Upper lobe of left lung (tissue), 6 donors: Measurements from ENCODE around the gene SCNN1G. TPM values are rescaled to one million over a fixed set of nuclear protein-coding genes. Genes with fewer than 3 reads are reported as not detected.
"Not testable (repeated sequence)": the region's sequence is repeated elsewhere in the genome, so short reads cannot be mapped to it uniquely, and the experiment has no call there.

Source experiments
- ATAC-seq, 2 donors: fragments of 200-7000 bp; cut with Tn5 transposase; one replicate each; pipeline ENCODE4 v1.9.1; 2022; ENCODE audit warnings: mild to moderate bottlenecking in 2 of 2, moderate library complexity in 2 of 2; ENCODE audit not compliant: low FRiP score in 2 of 2
- DNase-seq, 2 donors: peaks; one replicate each; pipeline ENCODE4 v3.0.0-alpha.2; 2019 to 2020
- H3K27ac ChIP-seq, 4 donors: fragments of 200-600 bp; sonication (generic); one replicate each; pipeline ENCODE4 v1.5.1; 2016 to 2019
- H3K27me3 ChIP-seq, 4 donors: fragments of 200-600 bp; sonication (generic); one replicate each; pipeline ENCODE4 v1.5.1; 2017 to 2019
- H3K36me3 ChIP-seq, 4 donors: fragments of 200-600 bp; sonication (generic); one replicate each; pipeline ENCODE4 v1.5.1; 2016 to 2019
- H3K4me1 ChIP-seq, 4 donors: fragments of 200-600 bp; sonication (generic); one replicate each; pipeline ENCODE4 v1.5.1; 2018 to 2019
- H3K4me3 ChIP-seq, 4 donors: fragments of 200-600 bp; sonication (generic); one replicate each; pipeline ENCODE4 v1.5.1; 2017 to 2019; ENCODE audit warnings: mild to moderate bottlenecking in 2 of 4, moderate library complexity in 1 of 4
- H3K9me3 ChIP-seq, 4 donors: fragments of 200-600 bp; sonication (generic); one replicate each; pipeline ENCODE4 v1.5.1; 2018 to 2019
- CTCF ChIP-seq, 6 experiments: fragments of 450-650 bp in 4 of 6; fragments of 200-600 bp in 2 of 6; sonication (generic) in 2 of 6; IDR thresholded peaks; one replicate each; pipeline ENCODE4 v1.5.1; 2016 to 2019; ENCODE audit warnings: antibody characterized with exemption in 6 of 6
- EP300 ChIP-seq, 4 donors: sonication (generic); formaldehyde crosslinking; IDR thresholded peaks; one replicate each; pipeline ENCODE4 v1.5.1; 2017; ENCODE audit warnings: antibody characterized with exemption in 4 of 4, control low read depth in 2 of 4
- POLR2A ChIP-seq, 4 donors: fragments of 450-650 bp; IDR thresholded peaks; one replicate each; pipeline ENCODE4 v1.5.1; 2016 to 2017; ENCODE audit warnings: antibody characterized with exemption in 4 of 4, mild to moderate bottlenecking in 2 of 4
- POLR2AphosphoS5 ChIP-seq, 2 donors: sonication (generic); formaldehyde crosslinking; IDR thresholded peaks; one replicate each; pipeline ENCODE4 v1.5.1; 2017; ENCODE audit warnings: antibody characterized with exemption in 2 of 2
- WGBS, 2 donors: methylation state at CpG; one replicate each; pipeline ENCODE4 v1.1.5; 2017 to 2018; 5-methylcytosine and 5-hydroxymethylcytosine counted together
- total RNA-seq, 6 donors: library from RNA; depleted of rRNA in 4 of 6; stranded (reverse); fragments of >200 nt in 4 of 6; gene quantifications; one replicate each; pipeline versions ENCODE4 v1.1.0 to v1.2.1, GENCODE V29; 2016 to 2021
- donor health status: DM: no; HTN: no; CAD: no; lungs with moderate emphysema.
- donor health status: DM: no; HTN: yes; CAD: no; lungs with severe emphysema.

Gene SCNN1G
- total RNA-seq, 6 donors from 2014 or later = 10.8 to 16.8 (median 13.8) TPM

GRCh38 chr16:23252310-23252709, 69.8 kb downstream of the SCNN1G start:
- no peak overlapping the region for H3K4me3 ChIP-seq
- no peak for TF ChIP-seq POLR2AphosphoS5 (IDR thresholded peaks at IDR 0.05)
- no peak for TF ChIP-seq CTCF (IDR thresholded peaks at IDR 0.05)
- no peak overlapping the region for H3K27ac ChIP-seq
- no peaks in the 10 kb centered on the region for H3K9me3 ChIP-seq
- no peaks in the 10 kb centered on the region for H3K36me3 ChIP-seq
- DNase-seq (no peak), ATAC-seq (no peak)
- 87 to 89% methylated on average over 5 of the region's 5 CpGs for WGBS, 2 donors
- H3K27me3 ChIP-seq = no peaks in the 10 kb centered on the region
- no peaks in the 10 kb centered on the region for H3K4me1 ChIP-seq

GRCh38 chr16:23253650-23254049, 71.1 kb downstream of the SCNN1G start:
- DNase-seq, H3K27ac ChIP-seq, H3K4me1 ChIP-seq, H3K36me3 ChIP-seq, H3K27me3 ChIP-seq, H3K4me3 ChIP-seq, ATAC-seq, H3K9me3 ChIP-seq: not testable (repeated sequence)
- WGBS, 2 donors = 83 to 85% methylated on average over 1 of the region's 1 CpG

GRCh38 chr16:23254338-23254737, 71.8 kb downstream of the SCNN1G start:
- no peak overlapping the region for H3K27ac ChIP-seq
- H3K27me3 ChIP-seq = no peaks in the 10 kb centered on the region
- no peaks in the 10 kb centered on the region for H3K4me1 ChIP-seq
- H3K36me3 ChIP-seq = no peaks in the 10 kb centered on the region
- 69 to 74% methylated on average over 4 of the region's 4 CpGs for WGBS, 2 donors
- no peak overlapping the region for H3K4me3 ChIP-seq
- ATAC-seq (no peak), DNase-seq (no peak)
- H3K9me3 ChIP-seq = no peaks in the 10 kb centered on the region
- TF ChIP-seq POLR2A (IDR thresholded peaks at IDR 0.05) (no peak), EP300 (IDR thresholded peaks at IDR 0.05) (no peak), POLR2AphosphoS5 (IDR thresholded peaks at IDR 0.05) (no peak), CTCF (IDR thresholded peaks at IDR 0.05) (no peak)

GRCh38 chr16:23255000-23255399, 72.5 kb downstream of the SCNN1G start:
- TF ChIP-seq POLR2AphosphoS5 (IDR thresholded peaks at IDR 0.05) (no peak), EP300 (IDR thresholded peaks at IDR 0.05) (no peak), POLR2A (IDR thresholded peaks at IDR 0.05) (no peak)
- no peak for ATAC-seq
- Histone ChIP-seq H3K4me3 (no peak overlapping the region), H3K36me3 (no peaks in the 10 kb centered on the region), H3K4me1 (no peaks in the 10 kb centered on the region), H3K9me3 (no peaks in the 10 kb centered on the region), H3K27ac (no peak overlapping the region), H3K27me3 (no peaks in the 10 kb centered on the region)
- DNase-seq = no peak
- WGBS, 2 donors = 63 to 77% methylated on average over 4 of the region's 4 CpGs

GRCh38 chr16:23256440-23256839, 73.9 kb downstream of the SCNN1G start:
- H3K27ac ChIP-seq = no peak overlapping the region
- WGBS, 2 donors = 55 to 72% methylated on average over 3 of the region's 3 CpGs
- no peak for TF ChIP-seq POLR2AphosphoS5 (IDR thresholded peaks at IDR 0.05)
- TF ChIP-seq CTCF (IDR thresholded peaks at IDR 0.05) = no peak
- peak in 1 of 4 donors; percentile 18 for TF ChIP-seq EP300 (IDR thresholded peaks at IDR 0.05)
- no peaks in the 10 kb centered on the region for H3K36me3 ChIP-seq
- H3K4me1 ChIP-seq = no peaks in the 10 kb centered on the region
- no peaks in the 10 kb centered on the region for H3K9me3 ChIP-seq
- H3K27me3 ChIP-seq = no peaks in the 10 kb centered on the region
- ATAC-seq (no peak), DNase-seq (no peak)
- no peak overlapping the region for H3K4me3 ChIP-seq

GRCh38 chr16:23257682-23258081, 75.1 kb downstream of the SCNN1G start:
- Histone ChIP-seq H3K9me3 (no peaks in the 10 kb centered on the region), H3K4me1 (no peaks in the 10 kb centered on the region), H3K27me3 (no peaks in the 10 kb centered on the region), H3K27ac (no peak overlapping the region), H3K4me3 (no peak overlapping the region), H3K36me3 (no peaks in the 10 kb centered on the region)
- TF ChIP-seq POLR2AphosphoS5 (IDR thresholded peaks at IDR 0.05) (no peak), POLR2A (IDR thresholded peaks at IDR 0.05) (no peak), EP300 (IDR thresholded peaks at IDR 0.05) (no peak), CTCF (IDR thresholded peaks at IDR 0.05) (no peak)
- DNase-seq = no peak
- 70 to 76% methylated on average over 1 of the region's 1 CpG for WGBS, 2 donors
- ATAC-seq = no peak
